GM18520 (cell line): ENCODE data around the gene GCC2.
"Not testable (repeated sequence)": the region's sequence is repeated elsewhere in the genome, so short reads cannot be mapped to it uniquely, and the experiment has no call there.

Source experiments
- ATAC-seq: cut with Tn5 transposase; IDR thresholded peaks from one replicate; pipeline ENCODE4 v1.9.1; 2021; ENCODE audit not compliant: unreplicated experiment

GCC2 gene

DNA sequence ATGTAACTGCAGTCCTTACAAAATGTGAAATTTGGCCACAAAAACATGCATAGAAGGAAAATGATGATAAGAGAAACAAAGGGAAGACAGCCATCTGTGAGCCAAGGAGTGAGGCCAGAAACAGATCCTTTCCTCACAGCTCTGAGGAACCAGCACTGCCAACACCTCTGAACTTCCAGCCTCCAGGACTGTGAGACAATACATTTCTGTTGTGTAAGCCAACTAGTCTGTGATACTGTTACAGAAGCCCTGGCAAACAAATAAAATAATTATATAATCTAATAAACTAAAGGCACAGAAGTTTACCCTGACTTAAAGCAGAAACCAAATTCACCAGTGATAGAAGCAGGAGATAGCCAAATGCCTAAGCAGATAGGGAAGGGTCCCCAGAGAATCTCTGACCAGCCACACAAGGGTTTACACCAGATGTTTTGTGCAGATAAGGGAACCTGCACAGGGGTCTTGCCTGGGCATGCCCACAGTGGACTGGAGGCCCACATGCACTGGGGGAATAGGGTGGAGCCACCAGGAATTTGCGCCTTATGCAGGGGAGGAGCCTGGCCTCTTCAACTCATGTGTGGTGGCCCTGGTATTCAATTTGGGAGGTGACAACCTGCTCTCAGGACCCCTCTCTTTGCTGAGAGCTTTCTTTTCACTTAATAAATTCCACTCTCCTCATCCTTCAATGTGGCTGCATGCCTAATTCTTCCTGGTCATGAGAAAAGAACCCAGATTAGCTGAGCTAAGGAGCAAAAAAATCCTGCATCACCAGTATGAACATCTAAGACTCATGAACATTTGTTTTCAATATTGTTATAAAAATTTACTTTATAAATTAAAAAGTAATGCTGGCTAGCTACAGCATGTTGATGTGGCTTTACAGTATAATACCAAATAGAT lies 3.8 kb upstream of the GCC2 start:
- no peak for ATAC-seq

DNA sequence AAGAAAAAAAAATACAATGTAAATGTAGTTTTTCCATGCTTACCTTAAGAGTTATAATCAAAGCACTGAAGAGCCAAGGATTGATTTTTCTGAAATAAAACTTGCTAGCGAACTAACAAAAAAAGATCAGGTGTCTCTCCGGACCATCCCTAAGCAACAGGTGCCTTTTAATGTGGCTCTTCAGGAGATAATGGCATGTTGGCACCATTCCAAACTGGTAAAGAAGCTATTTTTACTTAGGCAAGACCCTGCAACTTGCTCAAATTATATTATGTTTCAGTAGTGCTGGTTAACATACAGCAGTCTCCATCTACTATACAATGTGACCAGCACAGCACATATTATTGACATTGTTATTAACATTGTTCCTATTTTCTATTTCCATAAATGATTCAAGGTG lies 2.3 kb upstream of the GCC2 start:
- ATAC-seq, result no peak

DNA sequence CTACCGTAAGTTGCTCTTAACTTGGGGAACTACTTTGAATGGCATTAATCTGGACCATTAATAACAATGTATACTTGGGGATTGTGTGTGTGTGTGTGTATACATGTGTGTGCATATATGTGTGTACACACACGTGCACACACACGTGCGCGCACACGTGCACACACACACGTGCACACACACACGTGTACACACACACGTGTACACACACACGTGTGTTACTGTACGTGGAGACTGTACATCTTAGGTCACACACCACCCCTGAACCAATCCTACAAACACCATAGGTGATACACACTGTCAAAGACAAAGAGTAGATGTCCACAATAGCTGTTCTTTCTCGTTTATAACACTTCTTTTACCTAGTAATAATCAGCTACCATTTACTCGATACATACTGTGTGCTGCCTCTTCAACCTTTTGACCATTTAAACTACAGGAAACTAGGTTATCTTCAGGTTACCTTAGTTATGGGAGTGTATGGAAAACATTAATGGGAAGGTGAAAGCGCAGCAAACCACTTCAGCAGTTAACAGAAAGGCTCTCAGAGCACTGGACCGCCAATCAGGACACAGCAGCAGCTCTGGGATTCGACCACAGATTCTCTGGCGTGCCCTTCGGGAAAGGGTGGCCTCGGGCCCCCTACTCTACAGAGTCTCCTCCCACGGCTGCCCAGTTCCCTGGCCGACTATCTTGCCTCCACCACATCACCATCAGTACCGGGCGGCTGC lies 894 bp upstream of the GCC2 start:
- peak; percentile 1 for ATAC-seq

- ATAC-seq, result no peak
Observed at GRCh38 chr2:108449410-108450130, 564 bp downstream of the GCC2 start.

DNA sequence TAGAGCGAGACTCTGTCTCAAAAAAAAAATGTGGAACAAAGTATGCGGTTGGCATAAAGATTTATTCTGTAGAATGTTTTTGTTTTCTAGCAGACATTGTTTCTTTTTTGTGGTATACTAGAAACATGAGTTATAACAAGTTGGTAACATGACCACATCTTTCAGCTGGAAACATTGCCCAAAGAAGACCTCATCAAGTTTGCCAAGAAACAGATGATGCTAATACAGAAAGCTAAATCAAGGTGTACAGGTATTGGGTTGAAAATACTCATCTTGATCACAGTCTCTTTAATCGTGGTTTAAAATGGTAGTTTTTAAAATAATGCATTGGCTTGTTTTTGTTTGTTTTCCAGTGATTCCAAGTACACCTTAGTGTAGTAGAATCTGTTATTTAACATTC lies 1.9 kb downstream of the GCC2 start:
- no peak for ATAC-seq

- no peak for ATAC-seq
Observed at GRCh38 chr2:108451976-108452375, 3.0 kb downstream of the GCC2 start.

DNA sequence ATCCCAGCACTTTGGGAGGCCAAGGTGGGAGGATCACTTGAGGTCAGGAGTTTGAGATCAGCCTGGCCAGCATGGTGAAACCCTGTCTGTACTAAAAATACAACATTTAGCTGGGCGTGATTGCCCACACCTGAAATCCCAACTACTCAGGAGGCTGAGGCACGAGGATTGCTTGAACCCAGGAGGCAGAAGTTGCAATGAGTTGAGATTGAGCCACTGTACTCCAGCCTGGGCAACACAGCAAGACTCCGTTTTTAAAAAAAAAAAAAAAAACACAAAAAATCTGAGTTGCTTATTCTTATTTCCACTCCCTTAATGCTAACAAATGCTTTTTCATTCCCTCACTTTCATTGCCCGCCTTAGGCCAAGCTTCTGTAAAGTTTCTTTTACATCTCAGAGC lies 4.5 kb downstream of the GCC2 start:
- not testable (repeated sequence) for ATAC-seq

- ATAC-seq, result no peak
Observed at GRCh38 chr2:108454440-108454839, 5.4 kb downstream of the GCC2 start.

- ATAC-seq, result no peak
Observed at GRCh38 chr2:108455571-108455970, 6.6 kb downstream of the GCC2 start.

DNA sequence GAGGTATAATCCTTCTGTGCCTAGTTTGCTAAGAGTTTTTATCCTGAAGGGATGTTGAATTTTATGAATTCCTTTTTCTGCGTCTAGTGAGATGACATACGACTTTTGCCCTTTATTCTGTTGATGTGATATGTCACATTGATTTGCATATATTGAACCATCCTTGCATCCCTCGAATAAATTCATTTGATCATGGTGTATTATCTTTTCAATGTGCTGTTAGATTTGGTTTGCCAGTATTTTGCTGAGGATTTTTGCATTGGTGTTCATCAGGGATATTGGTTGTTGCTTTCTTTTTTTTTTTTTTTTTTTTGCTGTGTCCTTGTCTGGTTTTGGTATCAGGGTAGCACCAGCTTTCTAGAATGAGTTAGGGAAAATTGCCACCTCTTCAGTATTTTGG lies 9.1 kb downstream of the GCC2 start:
- no peak for ATAC-seq

DNA sequence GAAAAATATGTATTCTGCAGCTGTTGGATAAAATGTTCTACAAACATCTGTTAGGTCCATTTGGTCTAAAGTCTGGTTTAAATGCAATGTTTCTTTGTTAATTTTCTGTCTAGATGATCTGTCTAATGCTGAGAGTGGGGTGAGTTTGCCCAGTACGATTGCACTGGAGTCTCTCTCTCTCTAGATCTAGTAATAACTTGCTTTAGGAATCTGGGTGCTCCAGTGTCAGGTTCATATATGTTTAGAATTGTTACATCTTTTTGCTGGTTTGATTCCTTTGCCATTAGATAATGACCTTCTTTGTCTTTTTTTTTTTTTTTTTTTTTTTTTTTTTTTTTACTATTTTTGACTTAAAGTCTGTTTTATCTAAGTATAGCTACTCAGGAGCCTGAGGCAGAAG lies 10.4 kb downstream of the GCC2 start:
- no peak for ATAC-seq

DNA sequence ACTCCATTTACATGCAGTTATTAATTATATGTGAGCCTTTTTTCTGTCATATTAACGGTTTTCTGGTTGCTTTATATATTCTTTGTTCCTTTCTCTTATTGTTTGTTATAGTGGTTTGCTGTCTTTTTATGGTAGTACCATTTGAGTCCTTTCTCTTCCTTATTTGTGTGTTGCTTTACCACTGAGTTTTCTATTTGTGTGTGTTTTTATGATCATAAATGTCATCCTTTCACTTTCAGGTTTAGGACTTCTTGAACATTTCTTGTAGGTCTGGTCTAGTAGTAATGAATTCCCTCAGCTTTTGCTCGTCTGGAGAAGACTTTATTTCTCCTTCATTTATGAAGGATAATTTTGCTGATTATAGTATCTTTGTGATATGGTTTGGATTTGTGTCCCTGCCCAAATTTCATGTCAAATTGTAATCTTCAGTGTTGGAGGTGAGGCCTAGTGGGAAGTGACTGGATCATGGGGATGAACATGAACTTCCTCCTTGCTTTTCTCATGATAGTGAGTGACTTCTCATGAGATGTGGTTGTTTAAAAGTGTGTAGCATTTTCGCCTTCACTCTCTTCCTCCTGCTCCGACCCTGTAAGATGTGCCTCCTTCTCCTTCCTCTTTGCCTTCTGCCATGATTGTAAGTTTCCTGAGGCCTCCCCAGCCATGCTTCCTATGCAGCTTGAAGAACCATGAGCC lies 11.5 kb downstream of the GCC2 start:
- ATAC-seq, result peak; percentile 57

- ATAC-seq, result no peak
Observed at GRCh38 chr2:108477099-108477498, 28.1 kb downstream of the GCC2 start.

DNA sequence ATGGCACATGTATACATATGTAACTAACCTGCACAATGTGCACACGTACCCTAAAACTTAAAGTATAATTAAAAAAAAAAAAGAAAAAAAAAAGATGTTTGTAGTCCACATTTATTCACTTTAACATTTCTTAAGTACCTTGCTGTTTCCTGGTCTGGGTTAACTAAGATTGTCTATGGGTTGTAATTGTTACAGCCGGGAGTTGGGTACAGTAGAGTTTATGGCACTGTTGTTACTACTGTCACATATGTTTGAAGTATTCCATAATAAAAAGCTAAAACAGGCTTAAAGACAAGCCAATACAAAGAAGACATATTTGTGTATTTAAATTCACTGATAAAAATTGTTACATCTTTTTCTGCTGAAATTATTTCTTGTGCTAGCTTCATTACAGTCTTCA lies 36.2 kb downstream of the GCC2 start:
- ATAC-seq, result no peak

DNA sequence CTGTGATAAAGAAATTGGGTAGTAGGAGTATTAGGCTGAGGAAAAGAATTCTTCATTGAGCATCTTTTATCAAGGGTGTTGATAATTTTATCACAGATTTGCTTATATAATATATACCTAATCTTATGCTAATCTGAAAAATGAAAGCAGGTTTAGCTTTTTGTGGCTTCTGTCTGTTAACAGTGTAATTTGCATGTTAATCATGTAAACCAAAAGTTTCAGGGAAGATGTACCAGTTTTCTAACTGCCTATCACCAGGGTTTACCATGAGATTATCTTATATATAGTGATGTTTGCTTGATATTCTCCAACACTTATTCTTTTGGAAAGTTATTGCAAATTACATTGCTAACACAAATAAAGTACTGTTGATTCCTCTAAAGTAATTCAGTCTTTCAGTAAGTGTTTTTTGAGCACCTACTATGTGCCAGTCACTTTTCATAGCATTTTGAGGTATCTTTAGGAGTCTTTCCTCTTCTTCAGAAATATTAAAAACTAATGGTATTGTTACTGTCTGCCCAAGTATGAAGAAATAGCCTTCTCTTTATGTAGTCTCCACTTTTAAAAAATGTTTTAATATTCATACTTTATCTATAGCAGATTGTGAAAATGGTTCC lies 41.6 kb downstream of the GCC2 start:
- no peak for ATAC-seq

GRCh38 chr2:108491848-108492247 lies 42.8 kb downstream of the GCC2 start:
- no peak for ATAC-seq

- no peak for ATAC-seq
Observed at GRCh38 chr2:108492364-108492763, 43.4 kb downstream of the GCC2 start.

- not testable (repeated sequence) for ATAC-seq
Observed at GRCh38 chr2:108496167-108496566, 47.2 kb downstream of the GCC2 start.

- ATAC-seq, result not testable (repeated sequence)
Observed at GRCh38 chr2:108507620-108508019, 58.6 kb downstream of the GCC2 start.

DNA sequence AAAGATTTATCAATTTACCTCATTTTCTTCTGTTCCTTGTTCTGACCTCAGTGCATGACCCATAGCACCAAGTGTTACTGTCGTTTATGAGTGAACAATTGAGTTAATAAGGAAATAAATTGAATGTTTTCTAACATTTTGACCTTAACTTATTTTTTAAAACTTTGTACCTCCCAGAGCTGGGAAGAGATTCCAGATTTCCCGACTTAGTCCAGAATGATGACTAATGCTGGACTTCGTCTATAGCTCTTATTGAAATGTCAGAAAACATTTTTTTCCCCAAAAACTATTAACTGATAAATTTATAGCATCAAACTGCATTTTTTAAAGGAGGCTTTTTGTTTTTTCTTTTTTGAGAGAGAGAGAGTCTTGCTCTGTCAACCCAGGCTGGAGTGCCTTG lies 63.4 kb downstream of the GCC2 start:
- not testable (repeated sequence) for ATAC-seq

DNA sequence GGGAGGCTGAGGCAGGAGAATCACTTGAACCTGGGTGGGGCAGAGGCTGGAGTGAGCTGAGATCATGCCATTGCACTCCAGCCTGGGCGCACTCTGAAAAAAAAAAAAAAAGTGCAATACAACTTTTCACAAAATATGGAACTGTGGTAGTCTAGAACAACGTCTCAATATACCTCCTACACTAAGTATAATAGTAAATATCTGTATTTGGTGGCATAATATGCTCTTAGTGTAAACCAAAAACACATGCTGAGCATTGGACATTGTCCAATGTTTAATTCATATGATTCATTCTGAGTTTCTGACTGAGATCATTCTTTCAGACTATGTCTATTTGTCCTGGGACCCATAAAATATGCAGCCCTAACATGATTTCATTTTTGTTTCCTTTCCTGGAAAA lies 65.5 kb downstream of the GCC2 start:
- ATAC-seq, result not testable (repeated sequence)
